GM12873 (cell line): ENCODE data around the gene POLRMT.

Experiments
- CTCF ChIP-seq: IDR thresholded peaks from 2 replicates; pipeline ENCODE4 v1.5.1; 2012; ENCODE audit warnings: low read depth, mild to moderate bottlenecking, moderate library complexity, low read length, control low read depth; ENCODE audit not compliant: insufficient read depth; ENCODE audit errors: missing control alignments

Gene POLRMT

GRCh38 chr19:597406-598315 is 35.7 kb downstream of the POLRMT start:
- no peak for TF ChIP-seq CTCF

GRCh38 chr19:596263-596655 is 37.1 kb downstream of the POLRMT start:
- no peak for TF ChIP-seq CTCF

- no peak for TF ChIP-seq CTCF
Measured at GRCh38 chr19:595326-596262, 37.7 kb downstream of the POLRMT start.

GRCh38 chr19:594265-594870 is 39.0 kb downstream of the POLRMT start:
- TF ChIP-seq CTCF: no peak

GRCh38 chr19:593505-593904 is 39.8 kb downstream of the POLRMT start:
- TF ChIP-seq CTCF: no peak

GRCh38 chr19:593055-593454 is 40.3 kb downstream of the POLRMT start:
- no peak for TF ChIP-seq CTCF
